Lung (tissue), 12 donors: ENCODE data around the gene KIF1A. TPM values are rescaled to one million over a fixed set of nuclear protein-coding genes. Genes with fewer than 3 reads are reported as not detected.

Experiments used
- ATAC-seq: fragments of 200-7000 bp; cut with Tn5 transposase; one replicate; pipeline ENCODE4 v1.9.1; 2020; ENCODE audit warnings: moderate number of reproducible peaks; ENCODE audit not compliant: insufficient read depth, low FRiP score
- DNase-seq, 3 donors: peaks; one replicate each; pipeline ENCODE4 v3.0.0-alpha.2; 2013 to 2017
- H3K27ac ChIP-seq, 2 donors: one replicate each; pipeline ENCODE4 v1.5.1; 2013; ENCODE audit warnings: mild to moderate bottlenecking in 2 of 2, moderate library complexity in 2 of 2, control low read depth in 1 of 2, inconsistent platforms in 1 of 2, low read depth in 1 of 2, low read length in 1 of 2
- H3K27me3 ChIP-seq, 3 donors: one replicate each; pipeline ENCODE4 v1.5.1; 2013; ENCODE audit warnings: low read length in 2 of 3; ENCODE audit not compliant: control insufficient read depth in 3 of 3, insufficient read depth in 3 of 3
- H3K36me3 ChIP-seq, 4 donors: one replicate each; pipeline ENCODE4 v1.5.1; 2013; ENCODE audit warnings: low read length in 4 of 4, mild to moderate bottlenecking in 1 of 4, moderate library complexity in 1 of 4; ENCODE audit not compliant: control insufficient read depth in 4 of 4, insufficient read depth in 4 of 4
- H3K4me1 ChIP-seq, 5 donors: one replicate each; pipeline ENCODE4 v1.5.1; 2013; ENCODE audit warnings: low read length in 5 of 5, mild to moderate bottlenecking in 2 of 5, moderate library complexity in 1 of 5; ENCODE audit not compliant: control insufficient read depth in 5 of 5, insufficient read depth in 5 of 5
- H3K4me3 ChIP-seq: one replicate; pipeline ENCODE4 v1.5.1; 2013; ENCODE audit warnings: mild to moderate bottlenecking, control low read depth, moderate library complexity
- H3K9ac ChIP-seq, 2 donors: one replicate each; pipeline ENCODE4 v1.5.1; 2013; ENCODE audit warnings: low read length in 2 of 2, control low read depth in 1 of 2; ENCODE audit not compliant: insufficient read depth in 1 of 2
- H3K9me3 ChIP-seq, 4 donors: one replicate each; pipeline ENCODE4 v1.5.1; 2013; ENCODE audit warnings: low read length in 3 of 4, mild to moderate bottlenecking in 1 of 4, moderate library complexity in 1 of 4; ENCODE audit not compliant: control insufficient read depth in 4 of 4, insufficient read depth in 3 of 4
- CTCF ChIP-seq: IDR thresholded peaks from 2 replicates; pipeline ENCODE4 v1.5.1; 2012; ENCODE audit warnings: mild to moderate bottlenecking; ENCODE audit errors: control extremely low read depth, extremely low read depth
- WGBS, 2 donors: extraction: QIAGEN DNeasy Blood & Tissue Kit; methylation state at CpG; one replicate each; pipeline ENCODE4 v1.1.7; 2013; 5-methylcytosine and 5-hydroxymethylcytosine counted together
- polyA plus RNA-seq, 2 donors: library from polyadenylated mRNA; stranded (reverse); fragments of 200-250 nt; gene quantifications; one replicate each; pipeline ENCODE4 v1.2.1, GENCODE V29; 2013
- total RNA-seq, 2 donors: library from RNA; depleted of rRNA in 1 of 2; stranded (reverse); fragments of >200 nt in 1 of 2; gene quantifications; one replicate each; pipeline ENCODE4 v1.2.1, GENCODE V29; 2014 to 2021
- donor health status: control.
- donor health status: control.
- donor health status: Bipolar disorder and iron deficiency.
- donor health status: healthy.
- donor health status: DM: yes; HTN: yes; CAD: no.

KIF1A gene
- total and polyA plus RNA-seq, 4 donors, result 0.14 to 2.3 (median 0.46) TPM

GRCh38 chr2:240832921-240833494 is 13.0 kb upstream of the KIF1A start:
- 76 to 82% methylated on average over 13 of the region's 13 CpGs for WGBS, 2 donors
- no peaks in the 10 kb centered on the region for H3K36me3 ChIP-seq
- H3K4me3 ChIP-seq, result no peak overlapping the region
- DNase-seq (no peak), ATAC-seq (no peak)
- H3K27me3 ChIP-seq, result peaks cover 0 to 35% (median 34%) of the 10 kb centered on the region in 3 donors
- no peaks in the 10 kb centered on the region for H3K9me3 ChIP-seq
- no peak overlapping the region for H3K27ac ChIP-seq
- no peak for TF ChIP-seq CTCF
- H3K4me1 ChIP-seq, result peaks cover 0 to 18% (median 4%) of the 10 kb centered on the region in 5 donors
- no peak overlapping the region for H3K9ac ChIP-seq

GRCh38 chr2:240832205-240832727 is 12.2 kb upstream of the KIF1A start:
- Histone ChIP-seq H3K4me1 (peaks cover 0 to 12% (median 4%) of the 10 kb centered on the region in 5 donors), H3K4me3 (no peak overlapping the region), H3K27ac (no peak overlapping the region), H3K27me3 (peaks cover 0 to 36% (median 35%) of the 10 kb centered on the region in 3 donors), H3K9ac (no peak overlapping the region), H3K36me3 (no peaks in the 10 kb centered on the region), H3K9me3 (no peaks in the 10 kb centered on the region)
- ATAC-seq (peak; percentile 79), DNase-seq (peak; percentile 76 to 91 (median 84))
- 3% methylated on average over 51 to 54 of the region's 54 CpGs for WGBS, 2 donors
- no peak for TF ChIP-seq CTCF

- no peak for ATAC-seq
- Histone ChIP-seq H3K27ac (no peak overlapping the region), H3K9ac (no peak overlapping the region), H3K4me3 (no peak overlapping the region), H3K36me3 (no peaks in the 10 kb centered on the region), H3K4me1 (peaks cover 0 to 6% (median 2%) of the 10 kb centered on the region in 5 donors), H3K9me3 (no peaks in the 10 kb centered on the region), H3K27me3 (peaks cover 0 to 40% (median 35%) of the 10 kb centered on the region in 3 donors)
- 7 to 10% methylated on average over 27 of the region's 27 CpGs for WGBS, 2 donors
- no peak for TF ChIP-seq CTCF
- DNase-seq, result no peak
These were observed 11.7 kb upstream of the KIF1A start for GRCh38 chr2:240831594-240832204.
